ENCODE results near the gene TIMM21.

The TIMM21 gene

DNA sequence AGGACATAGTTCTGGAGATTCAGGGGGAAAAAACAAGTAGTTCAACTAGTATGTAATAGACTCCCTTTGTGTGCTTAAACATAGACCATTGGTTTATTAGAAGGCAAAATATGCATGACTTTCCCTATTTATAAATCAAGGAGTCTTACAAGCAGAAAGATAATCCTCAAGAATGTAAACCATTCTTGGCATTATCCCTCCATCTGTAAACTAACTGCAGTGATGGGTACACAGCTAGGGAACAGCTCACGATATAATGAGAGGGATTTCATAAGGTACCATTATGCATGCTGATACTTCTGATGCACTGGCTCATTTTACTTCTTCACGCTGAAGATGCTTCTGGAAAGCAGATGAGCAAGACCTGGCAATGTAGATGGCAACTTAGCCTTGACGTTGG lies 1.6 kb upstream of the TIMM21 start:
- H3K4me3 ChIP-seq (ENCODE audit: low read depth, low read length), result peak overlapping the region; percentile 56

DNA sequence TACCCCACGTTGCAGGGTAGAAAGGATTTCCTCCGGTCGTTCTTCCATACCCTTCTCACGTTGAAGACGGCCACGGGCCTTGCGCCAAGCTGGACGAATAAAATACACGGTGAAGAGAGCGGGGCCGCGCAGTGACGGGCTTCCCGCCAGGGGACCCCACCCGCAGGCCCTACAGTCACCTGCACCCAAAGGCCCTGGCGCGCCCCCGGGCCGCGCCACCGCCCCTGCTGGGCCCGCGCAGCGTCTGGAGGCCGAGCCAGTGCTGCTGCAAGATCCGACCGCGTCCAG lies 888 bp upstream of the TIMM21 start:
- peak overlapping the region; percentile 56 for H3K4me3 ChIP-seq (ENCODE audit: low read depth, low read length)

DNA sequence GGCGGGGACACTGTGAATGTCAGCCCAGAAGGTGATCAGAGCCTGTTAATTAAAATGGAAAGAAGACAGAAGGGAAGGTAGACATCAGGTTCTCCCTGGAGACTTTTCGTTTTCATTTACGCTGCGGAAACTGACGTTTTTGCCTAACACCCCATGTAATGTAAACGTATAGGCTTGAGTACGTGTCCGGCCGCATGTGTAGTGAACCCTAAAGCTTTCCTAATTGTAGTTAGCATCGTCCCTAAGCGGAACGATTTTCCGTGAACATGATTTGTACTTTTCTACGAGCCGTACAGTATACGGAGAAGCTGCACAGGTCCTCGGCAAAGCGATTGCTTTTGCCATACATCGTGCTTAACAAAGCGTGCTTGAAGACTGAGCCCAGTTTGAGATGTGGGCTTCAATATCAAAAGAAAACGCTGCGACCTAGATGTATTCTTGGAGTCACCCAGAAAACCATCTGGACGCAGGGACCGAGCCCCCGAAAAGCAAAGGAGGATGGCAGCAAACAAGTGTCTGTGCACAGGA lies 284 bp downstream of the TIMM21 start:
- peak overlapping the region; percentile 99 for H3K4me3 ChIP-seq (ENCODE audit: low read depth, low read length)

DNA sequence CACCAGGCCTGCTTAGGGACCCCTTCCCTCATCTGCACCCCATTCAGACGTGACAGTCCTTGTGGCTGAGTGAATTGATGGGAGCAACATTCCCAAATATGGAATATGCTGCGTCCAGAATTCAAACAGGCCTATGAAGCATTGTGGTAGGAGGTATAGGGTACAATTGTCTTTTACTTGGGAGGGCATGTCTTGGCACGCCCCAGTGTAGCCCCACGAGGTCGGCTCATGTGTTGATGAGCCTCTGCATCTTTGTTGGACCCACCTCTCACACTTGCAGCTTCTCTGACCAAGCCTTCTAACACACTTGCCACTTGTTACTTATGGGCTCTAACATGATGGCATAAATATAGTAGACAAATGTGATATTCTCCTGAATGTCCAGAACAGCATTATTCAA lies 1.6 kb downstream of the TIMM21 start:
- no peak overlapping the region for H3K4me3 ChIP-seq (ENCODE audit: low read depth, low read length)

DNA sequence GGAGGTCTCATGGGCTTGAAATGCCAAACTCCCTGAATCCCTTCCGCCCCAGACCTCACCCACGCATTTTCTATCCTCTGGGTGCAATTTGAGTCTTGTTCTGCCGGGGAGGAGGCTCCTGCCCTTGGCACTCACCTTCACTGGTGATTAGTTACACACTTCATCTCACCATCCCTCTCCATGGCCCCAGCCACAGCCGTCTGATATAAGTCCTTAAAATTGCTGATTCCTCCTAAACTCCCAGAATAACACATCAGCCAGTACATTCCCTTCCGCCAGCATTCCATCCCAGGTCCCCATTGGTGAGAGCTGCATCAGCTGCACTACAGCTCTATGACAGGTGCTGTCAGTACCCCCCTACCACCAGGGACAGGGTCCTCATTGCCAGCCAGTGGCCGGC lies 3.9 kb downstream of the TIMM21 start:
- H3K4me3 ChIP-seq (ENCODE audit: low read depth, low read length), result no peak overlapping the region

DNA sequence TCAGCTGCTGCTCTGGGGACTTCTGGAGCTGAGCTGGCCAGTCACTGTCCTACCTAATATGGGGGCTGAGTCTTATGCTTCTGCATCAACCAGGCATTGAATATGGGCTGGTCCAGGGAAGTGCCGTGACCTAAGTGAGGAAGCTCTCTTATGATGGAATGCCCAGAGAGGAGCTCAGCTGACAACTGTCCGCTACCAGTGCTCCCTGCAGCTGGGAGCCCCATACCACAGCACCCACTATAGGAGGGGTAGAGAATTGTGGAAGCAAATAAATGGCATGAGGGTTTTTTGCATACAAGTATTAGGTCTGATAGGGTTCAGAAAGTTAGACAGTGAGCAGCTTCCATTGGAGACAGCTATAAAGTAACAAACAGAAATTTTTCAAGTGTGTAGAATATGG lies 4.5 kb downstream of the TIMM21 start:
- H3K4me3 ChIP-seq (ENCODE audit: low read depth, low read length), result no peak overlapping the region

DNA sequence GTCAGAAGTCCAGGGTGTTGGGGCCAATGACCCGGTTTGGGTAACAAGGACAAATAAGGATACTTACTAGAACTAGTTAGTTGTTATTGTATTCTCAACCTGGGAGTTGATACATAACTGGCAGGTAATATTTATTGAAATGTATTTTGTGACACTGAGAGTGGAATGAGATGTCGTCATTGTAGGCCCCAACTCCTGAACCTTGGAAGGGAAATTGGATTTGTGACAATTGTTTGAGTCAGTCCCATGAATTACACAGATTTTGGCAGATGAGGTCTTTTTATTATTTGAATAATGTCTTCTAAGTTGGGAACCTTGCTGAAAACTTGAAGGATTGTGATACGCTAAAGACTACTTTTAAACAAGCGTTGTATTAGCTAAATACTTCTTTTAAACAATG lies 5.1 kb downstream of the TIMM21 start:
- H3K4me3 ChIP-seq (ENCODE audit: low read depth, low read length), result no peak overlapping the region

DNA sequence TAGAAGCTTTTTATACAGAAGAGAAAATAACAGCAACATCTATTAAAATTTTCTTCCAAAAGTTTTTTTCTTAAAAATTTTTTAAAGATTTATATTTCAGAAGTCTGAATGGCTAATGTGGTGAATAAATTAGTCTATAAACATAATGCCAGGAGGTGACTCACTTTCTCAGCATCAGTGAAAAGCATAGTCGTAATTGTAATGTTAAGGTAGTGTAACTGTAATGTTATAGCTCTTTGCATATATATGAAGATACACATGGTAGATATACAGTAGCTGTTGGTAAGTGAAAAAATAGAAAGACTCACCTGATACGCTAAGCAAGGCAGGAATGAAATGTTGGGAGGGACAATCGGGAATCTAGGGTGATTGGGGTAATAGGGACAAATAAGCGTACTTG lies 5.5 kb downstream of the TIMM21 start:
- no peak overlapping the region for H3K4me3 ChIP-seq (ENCODE audit: low read depth, low read length)

DNA sequence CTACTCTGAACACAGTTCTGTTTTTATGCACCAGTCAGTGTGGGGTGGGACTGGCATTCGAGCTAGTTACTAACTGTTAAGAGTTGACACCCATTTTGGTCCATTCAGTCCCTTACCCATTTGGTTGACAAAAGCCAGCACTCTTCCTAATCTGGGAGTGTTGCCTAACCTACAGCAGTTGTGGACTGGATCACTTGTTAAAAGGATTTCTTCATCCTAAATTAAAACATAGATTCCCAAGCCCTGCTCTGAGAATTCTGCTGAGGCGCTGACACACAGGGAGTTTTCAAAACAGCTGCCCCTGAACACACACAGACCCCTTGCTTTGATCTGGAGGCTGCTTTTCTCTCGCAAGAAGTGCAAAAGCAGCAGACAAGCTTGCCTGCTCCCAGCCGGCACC lies 6.4 kb downstream of the TIMM21 start:
- no peak overlapping the region for H3K4me3 ChIP-seq (ENCODE audit: low read depth, low read length)

DNA sequence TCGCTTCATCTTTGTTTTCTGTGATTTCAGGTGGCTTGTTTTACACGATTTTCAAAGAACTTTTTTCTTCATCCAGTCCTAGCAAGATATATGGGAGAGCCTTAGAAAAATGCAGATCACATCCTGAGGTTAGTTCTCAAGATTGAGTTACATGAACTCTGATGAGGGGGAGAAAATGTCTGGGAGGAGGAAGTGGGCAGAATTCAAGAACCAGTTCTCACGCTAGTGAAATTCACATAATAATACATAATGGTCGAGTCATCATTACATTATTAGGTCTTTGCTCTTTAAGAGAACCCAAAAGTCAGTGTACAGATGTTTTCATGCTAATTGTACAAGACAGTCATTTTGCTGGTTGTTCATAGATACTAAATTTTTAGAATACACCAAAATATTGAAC lies 7.0 kb downstream of the TIMM21 start:
- H3K4me3 ChIP-seq (ENCODE audit: low read depth, low read length), result no peak overlapping the region

DNA sequence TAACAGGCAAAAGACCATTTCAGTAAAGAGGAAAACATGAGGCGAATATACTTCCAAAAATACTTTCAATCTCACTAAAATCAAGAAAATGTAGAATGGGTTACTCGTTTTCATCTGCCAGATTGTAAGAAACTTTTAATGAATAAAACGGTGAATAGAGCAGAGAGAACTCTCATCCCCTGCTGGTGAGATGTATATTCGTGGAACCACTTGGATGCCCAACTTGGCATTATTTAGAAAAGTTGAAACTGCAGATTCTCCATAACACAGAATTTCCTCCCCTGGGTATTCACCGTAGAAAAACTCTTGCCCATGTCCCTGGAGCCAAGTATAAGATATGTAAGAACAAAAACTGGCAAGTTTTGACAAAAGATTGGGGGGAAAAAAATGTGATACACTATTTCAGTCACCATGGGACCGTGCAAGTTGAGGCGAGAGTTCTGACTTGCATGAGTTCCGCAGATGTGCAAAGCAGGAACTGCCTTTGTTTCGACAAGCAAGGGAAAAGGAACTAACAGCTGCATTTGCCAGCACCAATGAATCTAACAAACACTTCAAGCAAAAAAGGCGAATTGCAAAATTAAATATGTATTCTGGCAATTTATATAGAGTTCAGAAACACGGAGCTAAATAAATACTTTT lies 14.8 kb downstream of the TIMM21 start:
- no peak overlapping the region for H3K4me3 ChIP-seq (ENCODE audit: low read depth, low read length)

DNA sequence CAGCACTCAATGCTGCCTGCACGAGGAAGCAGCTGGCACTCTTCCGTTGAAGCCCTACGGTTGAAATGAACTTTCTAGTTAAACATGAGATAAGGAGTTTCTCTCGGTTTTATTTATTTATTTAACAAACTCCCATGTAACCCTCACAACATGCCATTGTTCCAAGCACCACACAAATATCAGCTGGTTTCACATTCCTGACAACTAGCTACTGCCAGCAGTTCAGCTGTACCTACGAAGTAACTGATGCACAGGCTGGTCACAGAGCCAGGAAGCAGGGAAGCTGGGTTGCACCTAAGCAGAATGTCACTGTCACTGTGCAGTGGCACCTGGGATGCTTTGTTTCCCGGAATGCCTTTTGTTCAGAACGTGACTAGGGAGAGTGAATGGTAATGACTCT lies 18.1 kb downstream of the TIMM21 start:
- no peak overlapping the region for H3K4me3 ChIP-seq (ENCODE audit: low read depth, low read length)

DNA sequence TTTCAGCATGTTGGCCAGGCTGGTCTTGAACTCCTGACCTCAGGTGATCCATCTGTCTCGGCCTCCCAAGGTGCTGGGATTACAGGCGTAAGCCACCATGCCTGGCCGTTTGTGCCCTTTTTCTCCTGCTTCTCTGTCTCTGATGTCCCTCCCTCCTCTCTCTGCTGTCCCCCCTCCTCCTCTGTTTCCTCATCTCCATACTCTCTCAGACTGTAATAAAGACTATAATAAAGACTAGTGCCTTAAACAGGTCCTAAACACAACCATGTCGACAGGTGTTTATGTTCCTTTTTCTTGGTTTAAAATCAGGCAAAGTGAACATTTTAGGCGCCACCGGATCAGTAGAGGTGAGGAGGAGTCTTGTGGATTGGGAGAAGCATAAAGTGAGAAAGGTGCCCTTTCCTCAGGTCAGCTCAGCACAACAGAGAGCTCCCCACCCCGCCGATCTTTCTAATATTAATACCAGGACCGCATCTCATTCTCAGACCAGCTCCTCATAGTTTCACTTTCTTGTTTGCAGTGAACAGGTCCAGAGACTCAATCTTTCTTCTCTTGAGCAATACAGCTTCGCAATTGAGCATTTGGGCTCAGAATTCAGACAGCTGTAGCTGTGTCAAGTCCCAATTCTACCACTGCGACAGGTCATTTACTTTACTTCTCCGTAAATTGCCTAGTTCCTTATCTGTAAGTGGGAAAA lies 23.7 kb downstream of the TIMM21 start:
- no peak overlapping the region for H3K4me3 ChIP-seq (ENCODE audit: low read depth, low read length)

DNA sequence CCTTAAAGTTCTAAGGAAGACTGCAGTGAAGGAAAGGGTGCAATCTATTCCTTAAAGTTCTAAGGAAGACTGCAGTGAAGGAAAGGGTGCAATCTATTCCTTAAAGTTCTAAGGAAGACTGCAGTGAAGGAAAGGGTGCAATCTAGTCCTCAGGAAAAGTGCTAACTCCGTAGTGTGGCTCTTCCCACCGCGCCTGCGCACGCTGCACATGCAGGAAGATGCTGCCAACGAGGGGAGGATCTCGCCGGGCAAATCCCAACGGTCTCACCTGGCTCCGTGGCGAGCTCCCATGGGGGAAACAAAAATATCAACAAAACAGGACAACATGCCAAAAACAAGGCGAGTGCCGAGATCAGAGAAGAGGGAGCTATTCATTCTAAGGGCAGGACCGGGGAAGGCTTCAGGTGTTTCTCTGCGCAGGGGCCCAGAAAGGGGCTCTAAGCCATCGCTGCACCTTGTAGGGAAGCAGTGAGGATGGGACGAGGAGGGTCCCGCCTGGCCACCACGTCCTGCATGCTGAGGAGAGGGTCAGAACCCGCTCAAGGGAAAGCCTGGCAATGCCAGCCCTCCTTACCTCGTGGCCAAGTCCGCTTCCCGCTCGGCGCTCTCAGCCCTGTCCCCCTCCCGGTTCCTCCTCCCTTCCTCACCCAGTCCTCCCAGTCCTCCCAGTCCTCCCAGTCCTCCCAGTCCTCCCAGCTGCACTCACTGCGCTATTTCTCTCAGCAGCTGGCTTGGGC lies 24.5 kb downstream of the TIMM21 start:
- H3K4me3 ChIP-seq (ENCODE audit: low read depth, low read length), result no peak overlapping the region

DNA sequence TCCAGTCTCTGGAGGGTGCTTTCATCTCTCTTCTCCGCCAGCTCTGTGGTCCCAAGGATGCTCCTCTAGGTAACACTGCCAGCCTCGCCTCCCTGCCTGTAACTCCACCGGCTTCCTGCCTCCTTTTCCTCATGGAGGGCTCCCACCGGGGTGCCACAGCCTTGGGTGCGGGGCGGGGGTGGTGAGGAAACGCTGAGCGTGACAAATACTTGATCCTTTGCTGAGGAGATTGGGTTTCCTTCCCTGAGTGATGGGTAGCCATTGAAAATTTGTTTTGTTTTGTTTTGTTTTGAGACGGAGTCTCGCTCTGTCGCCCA lies 25.1 kb downstream of the TIMM21 start:
- no peak overlapping the region for H3K4me3 ChIP-seq (ENCODE audit: low read depth, low read length)

DNA sequence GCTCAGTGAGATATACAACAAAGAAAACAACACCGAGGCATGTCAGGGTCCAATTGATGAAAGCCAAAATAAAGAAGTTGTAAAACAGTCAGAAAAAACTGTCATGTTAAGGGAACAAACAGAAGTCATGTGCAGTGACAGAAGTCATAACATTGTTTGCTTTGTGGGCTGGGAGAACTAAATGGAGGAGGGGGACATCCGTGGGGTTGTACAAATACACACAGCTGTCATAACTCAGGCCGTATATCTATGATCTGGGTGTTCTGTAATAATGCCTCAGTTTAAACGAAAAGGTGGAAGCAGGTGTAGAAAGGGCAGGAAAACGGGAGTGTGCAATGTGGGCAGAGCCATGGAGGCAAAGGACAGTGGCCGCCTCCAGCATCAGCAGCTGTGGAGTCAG lies 27.3 kb downstream of the TIMM21 start:
- H3K4me3 ChIP-seq (ENCODE audit: low read depth, low read length), result no peak overlapping the region

DNA sequence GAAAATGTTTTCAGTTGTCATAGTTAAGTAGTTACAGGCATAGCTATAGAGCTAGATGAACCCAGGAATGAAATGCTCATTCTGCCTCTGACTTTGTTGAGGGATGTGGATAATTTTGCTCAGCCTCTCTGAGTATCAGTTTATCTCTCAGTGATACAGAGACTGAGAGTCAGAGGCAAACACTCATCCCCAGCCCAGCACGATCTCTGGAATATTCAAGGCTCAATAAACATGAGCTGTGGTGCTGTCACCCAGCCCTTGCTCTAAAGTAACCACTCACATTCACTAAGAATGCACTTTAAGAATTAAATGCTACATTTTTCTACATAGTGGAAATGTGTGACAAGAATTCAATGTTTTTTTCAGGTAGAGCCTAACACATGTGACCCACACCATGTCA lies 30.6 kb downstream of the TIMM21 start:
- no peak overlapping the region for H3K4me3 ChIP-seq (ENCODE audit: low read depth, low read length)

DNA sequence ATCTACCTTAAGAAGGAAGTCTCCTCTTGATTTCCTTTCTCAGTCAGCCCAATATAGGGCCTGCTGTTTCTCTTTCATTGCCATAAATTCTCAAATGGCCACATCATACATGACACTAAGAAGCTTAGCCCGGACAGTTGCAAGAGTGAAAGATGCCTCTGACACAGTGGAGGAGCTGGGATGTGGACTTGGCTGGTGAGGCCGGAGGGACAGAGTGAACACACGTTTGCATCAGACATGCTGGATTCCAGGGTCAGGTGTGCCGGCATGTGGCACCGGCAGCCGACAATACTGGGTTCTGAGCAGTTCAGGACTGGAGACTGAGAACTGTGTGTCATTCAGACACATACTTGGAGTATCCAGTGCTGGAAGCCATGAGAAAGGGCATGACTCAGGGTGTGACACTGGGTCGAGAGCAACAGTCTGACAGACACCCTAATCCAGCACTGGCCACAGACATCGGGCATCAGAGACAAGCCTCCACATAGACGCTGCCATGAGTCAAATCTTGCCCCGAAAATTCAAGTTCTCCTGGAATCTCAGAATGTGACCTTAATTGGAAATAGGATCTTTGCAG lies 31.4 kb downstream of the TIMM21 start:
- no peak overlapping the region for H3K4me3 ChIP-seq (ENCODE audit: low read depth, low read length)

DNA sequence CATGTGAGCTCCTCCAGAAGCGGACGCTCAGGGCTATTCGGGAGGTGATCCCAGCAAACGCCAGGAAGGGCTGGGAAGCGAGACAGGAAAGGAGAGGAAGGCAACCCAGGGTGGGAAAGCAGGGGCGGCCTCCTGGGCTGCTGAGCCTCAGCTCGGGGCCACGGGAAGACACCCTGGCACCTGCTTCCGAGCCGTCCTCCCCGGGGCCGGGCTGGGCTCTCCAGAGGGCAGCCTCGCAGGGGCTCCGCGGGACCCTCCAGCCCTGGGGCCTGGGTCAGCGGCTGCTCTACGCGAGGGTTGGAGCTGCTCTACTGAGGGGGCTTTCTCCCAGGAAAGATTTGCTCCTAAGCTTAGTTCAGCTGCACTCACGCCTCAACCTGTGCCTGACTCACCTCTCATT lies 34.0 kb downstream of the TIMM21 start:
- no peak overlapping the region for H3K4me3 ChIP-seq (ENCODE audit: low read depth, low read length)

DNA sequence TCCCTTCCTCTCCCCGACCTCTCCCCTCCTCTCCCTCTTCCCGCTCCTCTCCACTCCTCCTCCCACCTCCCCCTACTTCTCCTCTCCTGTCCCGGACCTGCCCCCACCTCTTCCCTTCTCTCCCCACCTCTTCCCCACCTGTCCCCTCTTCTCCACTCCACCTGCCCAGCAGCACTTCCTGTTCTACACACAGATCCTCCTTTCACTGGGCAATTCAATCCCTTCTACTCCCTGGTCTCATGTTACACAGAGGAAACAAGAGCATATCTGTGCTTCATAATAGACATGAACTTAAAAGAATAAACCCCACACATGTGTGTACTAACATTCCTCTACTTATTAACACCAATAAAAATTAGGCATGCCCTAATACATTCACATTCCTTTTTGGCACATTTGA lies 34.8 kb downstream of the TIMM21 start:
- H3K4me3 ChIP-seq (ENCODE audit: low read depth, low read length), result no peak overlapping the region

DNA sequence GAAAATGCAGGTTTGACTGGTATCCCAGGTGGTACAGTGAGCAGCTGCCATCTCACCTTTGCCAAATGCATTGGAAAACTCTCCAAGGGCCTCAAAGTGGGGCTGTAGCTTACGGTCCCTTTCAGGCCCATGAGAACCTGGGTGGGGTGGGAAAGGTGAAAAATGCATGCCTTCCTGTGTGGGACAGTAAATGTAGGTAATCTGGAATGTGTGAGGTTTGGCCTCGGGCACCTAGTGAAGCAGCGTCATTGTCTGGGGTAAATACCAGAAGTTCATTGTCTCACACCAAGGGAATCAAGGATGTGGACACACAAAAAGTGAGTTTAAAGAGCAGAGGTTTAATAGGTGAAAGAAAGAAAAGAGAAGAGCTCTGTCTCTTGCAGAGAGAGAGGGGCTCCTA lies 36.6 kb downstream of the TIMM21 start:
- no peak overlapping the region for H3K4me3 ChIP-seq (ENCODE audit: low read depth, low read length)

DNA sequence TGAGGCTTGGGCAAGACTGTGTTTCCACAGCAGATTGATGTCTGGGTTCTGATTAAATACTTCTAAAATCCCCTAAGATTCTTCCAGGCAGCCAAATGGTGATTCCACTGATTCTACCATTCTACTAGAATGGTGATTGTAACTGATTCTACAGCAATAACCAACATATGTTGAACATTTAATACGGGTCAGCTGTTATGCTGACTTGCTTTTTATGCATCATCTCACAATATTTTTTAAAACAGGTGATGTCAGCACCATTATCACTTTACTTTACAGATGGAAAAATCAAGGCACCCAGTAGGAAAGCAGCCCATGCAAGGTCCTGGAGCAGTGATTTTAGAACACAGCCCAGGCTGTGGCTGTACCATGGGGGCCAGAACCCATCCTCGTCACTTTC lies 37.5 kb downstream of the TIMM21 start:
- no peak overlapping the region for H3K4me3 ChIP-seq (ENCODE audit: low read depth, low read length)

All from iPS-11a (cell line).